ENCODE data around the gene EIF3B.
"Not testable (repeated sequence)": the region's sequence is repeated elsewhere in the genome, so short reads cannot be mapped to it uniquely, and the experiment has no call there.

The EIF3B gene

GRCh38 chr7:2354186-2354938 lies at the start of gene EIF3B:
TSS of gene EIF3B (plus strand) at chr7:2354827. CDS start at chr7:2354922, 95 bp downstream.
- CTCF ChIA-PET = interaction anchor here (1.0 kb wide), 1 partner anchor 30 kb away, joined by 4 read pairs; no protein-coding TSS in a partner anchor

GRCh38 chr7:2305258-2305657 lies 49.4 kb upstream of the EIF3B start:
- DNase-seq (ENCODE audit: low spot score); CTCF ChIA-PET; POLR2A ChIA-PET (ENCODE audit: low non-redundant PET): not testable (repeated sequence)
- peak overlapping the region; percentile 9; the same call in 1 of the 2 replicates for H3K27ac ChIP-seq

More at GRCh38 chr7:2354186-2354938, at the start of gene EIF3B:
- no peak for TF ChIP-seq CTCF (conservative IDR thresholded peaks at IDR 0.05; ENCODE audit: low read depth)
- DNase-seq (ENCODE audit: low spot score) = peak; percentile 96
- peak within 1 kb of the TSS; percentile 94 for H3K27ac ChIP-seq
- POLR2A ChIA-PET (ENCODE audit: low non-redundant PET) = interaction anchor here (0.6 kb wide), 1 partner anchor 120 kb away, joined by 3 read pairs; no protein-coding TSS in a partner anchor

GRCh38 chr7:2306688-2307087 lies 47.9 kb upstream of the EIF3B start:
- ChIA-PET CTCF (no interaction called here), POLR2A (ENCODE audit: low non-redundant PET) (no interaction called here)
- TF ChIP-seq CTCF (conservative IDR thresholded peaks at IDR 0.05; ENCODE audit: low read depth) = no peak
- no peak for DNase-seq (ENCODE audit: low spot score)
- no peak overlapping the region for H3K27ac ChIP-seq

GRCh38 chr7:2307690-2308107 lies 46.9 kb upstream of the EIF3B start:
- no peak for TF ChIP-seq CTCF (conservative IDR thresholded peaks at IDR 0.05; ENCODE audit: low read depth)
- H3K27ac ChIP-seq = no peak overlapping the region
- CTCF ChIA-PET = interaction anchor here (0.5 kb wide), 1 partner anchor 13 kb away, joined by 3 read pairs; no protein-coding TSS in a partner anchor
- DNase-seq (ENCODE audit: low spot score) = no peak
- POLR2A ChIA-PET (ENCODE audit: low non-redundant PET) = no interaction called here

- TF ChIP-seq CTCF (conservative IDR thresholded peaks at IDR 0.05; ENCODE audit: low read depth) = no peak
- ChIA-PET CTCF (interaction anchor here (0.7 kb wide), 1 partner anchor 516 kb away, joined by 3 read pairs; no protein-coding TSS in a partner anchor), POLR2A (ENCODE audit: low non-redundant PET) (interaction anchor here (1.5 kb wide), 1 partner anchor 78 kb away, joined by 4 read pairs; the partner anchor contains the start of gene MAD1L1)
- DNase-seq (ENCODE audit: low spot score) = peak; percentile 89
- peak overlapping the region; percentile 32; the same call in 1 of the 2 replicates for H3K27ac ChIP-seq
Observed at GRCh38 chr7:2309889-2310331, 44.7 kb upstream of the EIF3B start.

GRCh38 chr7:2312267-2312929 lies 42.2 kb upstream of the EIF3B start:
- TF ChIP-seq CTCF (conservative IDR thresholded peaks at IDR 0.05; ENCODE audit: low read depth) = no peak
- CTCF ChIA-PET = interaction anchor here (1.0 kb wide), 1 partner anchor 36 kb away, joined by 3 read pairs; no protein-coding TSS in a partner anchor
- DNase-seq (ENCODE audit: low spot score) = no peak
- H3K27ac ChIP-seq = no peak overlapping the region; the same call in 1 of the 2 replicates
- POLR2A ChIA-PET (ENCODE audit: low non-redundant PET) = no interaction called here

Data from RWPE1 (cell line).